Measurements from ENCODE around the gene MPHOSPH8.
A peak's percentile ranks its signal among the peaks of the same experiment; 100 is the strongest.

MPHOSPH8 gene

GRCh38 chr13:19604306-19604705 lies 29.2 kb upstream of the MPHOSPH8 start:
- H3K4me3 ChIP-seq (ENCODE audit: low read depth, low read length), result no peak overlapping the region
- TF ChIP-seq CTCF (conservative IDR thresholded peaks at IDR 0.05; ENCODE audit: low read depth, low read length), result no peak
- DNase-seq (ENCODE audit: low read depth), result no peak

GRCh38 chr13:19605161-19605955 lies 28.1 kb upstream of the MPHOSPH8 start:
- no peak for DNase-seq (ENCODE audit: low read depth)
- no peak overlapping the region for H3K4me3 ChIP-seq (ENCODE audit: low read depth, low read length)
- TF ChIP-seq CTCF (conservative IDR thresholded peaks at IDR 0.05; ENCODE audit: low read depth, low read length), result no peak

- no peak overlapping the region for H3K4me3 ChIP-seq (ENCODE audit: low read depth, low read length)
- no peak for DNase-seq (ENCODE audit: low read depth)
- no peak for TF ChIP-seq CTCF (conservative IDR thresholded peaks at IDR 0.05; ENCODE audit: low read depth, low read length)
Observed at GRCh38 chr13:19606152-19606551, 27.3 kb upstream of the MPHOSPH8 start.

GRCh38 chr13:19606737-19607136 lies 26.7 kb upstream of the MPHOSPH8 start:
- DNase-seq (ENCODE audit: low read depth), result no peak
- no peak for TF ChIP-seq CTCF (conservative IDR thresholded peaks at IDR 0.05; ENCODE audit: low read depth, low read length)
- no peak overlapping the region for H3K4me3 ChIP-seq (ENCODE audit: low read depth, low read length)

GRCh38 chr13:19607523-19608078 lies 25.9 kb upstream of the MPHOSPH8 start:
- H3K4me3 ChIP-seq (ENCODE audit: low read depth, low read length), result no peak overlapping the region
- no peak for TF ChIP-seq CTCF (conservative IDR thresholded peaks at IDR 0.05; ENCODE audit: low read depth, low read length)
- no peak for DNase-seq (ENCODE audit: low read depth)

GRCh38 chr13:19618977-19619376 lies 14.5 kb upstream of the MPHOSPH8 start:
- peak; percentile 69 for DNase-seq (ENCODE audit: low read depth)
- TF ChIP-seq CTCF (conservative IDR thresholded peaks at IDR 0.05; ENCODE audit: low read depth, low read length), result peak; percentile 86
- H3K4me3 ChIP-seq (ENCODE audit: low read depth, low read length), result no peak overlapping the region

GRCh38 chr13:19622193-19622592 lies 11.3 kb upstream of the MPHOSPH8 start:
- DNase-seq (ENCODE audit: low read depth), result no peak
- no peak for TF ChIP-seq CTCF (conservative IDR thresholded peaks at IDR 0.05; ENCODE audit: low read depth, low read length)
- no peak overlapping the region for H3K4me3 ChIP-seq (ENCODE audit: low read depth, low read length)

Measured in choroid plexus epithelial cell (primary cell).